Ureter (tissue), 1 donor: ENCODE results near the gene HMCN2. TPM values are rescaled to one million over a fixed set of nuclear protein-coding genes. Genes with fewer than 3 reads are reported as not detected.

Experiments
- DNase-seq: peaks from one replicate; pipeline ENCODE4 v3.0.0-alpha.2; 2020; ENCODE audit warnings: low spot score
- total RNA-seq: library from RNA; stranded (reverse); gene quantifications from one replicate; pipeline ENCODE4 v1.2.4, GENCODE V29; 2023
- donor health status: DM: yes; HTN: yes; CAD: no.

Gene HMCN2
- total RNA-seq, 1 donor from 2014 or later: 9.5 TPM

GRCh38 chr9:130364619-130365322 lies 99.2 kb downstream of the HMCN2 start:
- no peak for DNase-seq

DNA sequence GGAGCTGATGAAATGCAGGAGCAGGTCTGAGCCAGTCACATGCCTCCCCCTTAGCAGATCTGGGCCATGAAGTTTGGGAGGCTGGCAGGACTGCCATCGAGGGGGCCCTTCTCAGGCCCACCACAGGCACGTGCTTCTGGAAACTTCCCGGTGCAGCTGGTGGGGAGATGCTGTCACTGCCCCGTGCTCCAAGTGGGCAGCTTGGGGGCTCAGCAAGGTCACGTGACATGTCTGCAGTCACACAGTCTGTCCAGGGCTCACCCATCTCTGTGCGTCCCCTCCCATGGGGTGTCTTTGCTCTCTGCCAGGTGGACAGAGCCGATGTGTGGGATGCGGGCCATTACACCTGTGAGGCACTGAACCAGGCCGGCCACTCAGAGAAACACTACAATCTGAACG lies 99.8 kb downstream of the HMCN2 start:
- no peak for DNase-seq

GRCh38 chr9:130366072-130366471 lies 100.5 kb downstream of the HMCN2 start:
- DNase-seq: no peak

DNA sequence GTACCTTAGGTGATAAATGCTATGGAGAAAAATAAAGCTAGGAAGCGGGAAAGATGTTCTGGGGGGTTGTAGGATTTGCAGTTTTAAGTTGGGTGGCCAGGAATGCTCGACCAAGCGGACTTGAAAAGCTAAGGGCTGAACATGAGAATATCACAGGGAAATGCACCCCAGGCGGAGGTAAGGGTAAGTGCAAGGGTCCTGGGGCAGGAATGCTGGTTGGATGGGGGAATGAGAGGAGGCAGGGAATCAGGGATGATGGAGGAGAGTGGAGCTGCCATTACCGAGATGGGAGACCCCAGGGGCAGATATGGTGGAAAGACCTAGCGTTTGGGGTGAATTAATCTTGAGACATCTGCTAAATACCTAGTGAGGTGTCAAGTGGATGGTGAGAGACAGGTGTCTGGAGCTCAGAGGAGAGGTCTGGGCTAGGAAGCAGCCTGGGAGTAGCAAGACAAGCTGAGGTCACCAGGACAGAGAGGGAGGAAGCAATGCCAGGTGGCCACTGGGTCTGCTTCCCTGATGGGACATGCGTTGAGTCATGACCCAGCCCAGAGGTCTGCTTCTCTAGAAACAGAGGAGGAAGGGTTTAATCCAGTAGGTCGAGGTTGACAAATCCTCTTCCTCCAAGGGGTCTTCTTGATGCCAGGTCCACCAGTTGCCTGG lies 101.5 kb downstream of the HMCN2 start:
- DNase-seq: no peak

- no peak for DNase-seq
These were observed 103.1 kb downstream of the HMCN2 start for GRCh38 chr9:130368631-130369103.

GRCh38 chr9:130370226-130370625 lies 104.7 kb downstream of the HMCN2 start:
- no peak for DNase-seq

GRCh38 chr9:130371196-130371966 lies 105.8 kb downstream of the HMCN2 start:
- DNase-seq: no peak

DNA sequence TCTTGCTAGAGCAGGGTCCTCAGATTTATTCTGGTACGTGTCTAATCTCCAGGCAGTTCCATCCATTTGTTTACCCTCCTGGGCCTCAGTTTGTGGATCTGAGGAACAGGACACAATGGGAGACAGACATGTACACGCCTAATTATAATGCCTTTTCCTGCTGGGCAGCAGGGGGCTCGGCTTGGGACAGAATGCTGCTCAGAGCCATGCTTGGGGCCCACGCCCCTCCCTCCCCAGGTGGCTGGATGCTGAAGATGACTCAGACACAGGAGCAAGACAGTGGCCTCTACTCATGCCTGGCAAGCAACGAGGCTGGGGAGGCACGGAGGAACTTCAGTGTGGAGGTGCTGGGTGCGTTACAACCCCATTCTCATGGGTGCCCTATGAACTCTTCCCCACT lies 106.5 kb downstream of the HMCN2 start:
- DNase-seq: no peak

DNA sequence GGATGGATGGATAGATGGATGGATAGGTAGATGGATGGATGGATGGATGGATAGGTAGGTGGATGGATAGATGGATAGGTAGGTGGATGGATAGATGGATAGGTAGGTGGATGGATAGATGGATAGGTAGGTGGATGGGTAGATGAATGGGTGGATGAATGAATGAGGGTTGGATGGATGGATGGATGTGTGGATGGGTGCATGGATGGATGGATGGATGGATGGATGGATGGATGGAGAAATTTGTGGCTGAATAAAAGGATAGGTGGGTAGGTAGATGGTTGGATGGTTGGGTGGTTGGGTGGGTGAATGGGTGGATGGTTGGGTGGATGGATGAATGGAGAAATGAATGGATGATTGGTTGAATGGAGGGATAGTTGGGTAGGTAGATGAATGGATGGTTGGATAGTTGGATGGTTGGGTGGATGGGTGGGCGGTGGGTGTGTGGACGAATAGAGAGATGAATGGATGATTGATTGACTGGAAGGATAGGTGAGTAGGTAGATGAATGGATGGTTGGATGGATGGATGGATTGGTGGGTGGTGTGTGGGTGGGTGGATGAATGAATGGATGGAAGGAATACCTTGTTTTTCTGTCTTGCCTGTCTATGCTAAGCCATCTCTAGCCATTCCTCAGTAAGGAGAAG lies 108.2 kb downstream of the HMCN2 start:
- DNase-seq: no peak

GRCh38 chr9:130377612-130378011 lies 112.1 kb downstream of the HMCN2 start:
- no peak for DNase-seq

DNA sequence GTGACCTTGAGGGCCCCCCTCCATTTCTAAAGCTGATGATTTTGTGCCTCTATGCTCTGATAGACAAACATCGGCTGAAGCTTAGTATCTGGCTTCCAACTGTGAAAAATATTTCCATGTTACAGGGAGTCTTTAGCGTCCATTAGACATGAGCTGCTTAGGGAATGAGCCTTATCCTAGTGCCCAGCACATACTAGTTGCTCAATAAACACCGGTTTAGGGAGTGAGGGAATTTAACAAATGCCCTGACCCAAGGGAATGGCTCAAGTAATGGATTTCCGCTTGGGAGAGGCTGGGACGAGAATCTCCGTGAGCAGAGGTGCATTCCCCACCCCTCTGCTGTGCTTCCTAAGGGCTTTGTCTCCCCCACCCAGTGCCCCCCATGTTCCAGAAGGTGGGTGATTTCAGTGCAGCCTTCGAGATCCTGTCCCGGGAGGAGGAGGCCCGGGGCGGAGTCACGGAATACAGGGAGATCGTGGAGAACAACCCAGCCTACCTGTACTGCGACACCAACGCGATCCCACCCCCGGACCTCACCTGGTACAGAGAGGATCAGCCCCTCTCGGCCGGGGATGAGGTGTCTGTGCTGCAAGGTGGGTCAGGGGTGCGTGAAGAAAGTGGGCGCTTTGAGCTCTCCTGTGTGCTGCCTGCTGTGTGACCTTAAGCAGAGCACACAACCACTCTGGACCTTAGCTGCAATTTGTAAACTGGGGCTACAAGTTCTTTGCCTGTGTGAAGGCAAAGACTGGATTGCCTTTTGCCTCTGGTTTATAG lies 113.5 kb downstream of the HMCN2 start:
- DNase-seq: no peak

GRCh38 chr9:130379649-130379970 lies 114.0 kb downstream of the HMCN2 start:
- no peak for DNase-seq

DNA sequence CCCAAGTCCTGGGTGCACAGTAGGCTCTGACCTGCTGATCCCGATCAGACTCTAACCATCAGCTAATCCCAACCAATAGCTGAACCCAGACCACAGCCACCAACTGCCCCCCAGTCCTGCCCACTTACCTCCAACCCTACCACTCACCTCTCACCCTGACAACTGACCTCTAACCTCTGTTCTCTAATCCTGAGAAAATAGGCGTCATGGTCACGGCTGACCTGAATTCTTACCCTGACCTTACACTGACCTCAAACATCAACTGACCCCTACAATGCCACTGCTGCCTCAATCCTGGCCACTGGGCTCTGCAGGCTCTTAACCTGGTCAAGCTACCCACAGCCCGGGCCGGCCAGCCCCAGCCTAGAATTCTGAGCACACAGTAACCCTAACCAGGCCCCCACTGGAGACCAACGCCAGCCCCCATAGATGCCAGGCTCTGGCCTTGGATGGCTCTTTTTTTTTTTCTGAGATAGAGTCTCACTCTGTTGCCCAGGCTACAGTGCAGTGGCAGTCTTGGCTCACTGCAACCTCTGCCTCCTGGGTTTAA lies 115.4 kb downstream of the HMCN2 start:
- DNase-seq: no peak

DNA sequence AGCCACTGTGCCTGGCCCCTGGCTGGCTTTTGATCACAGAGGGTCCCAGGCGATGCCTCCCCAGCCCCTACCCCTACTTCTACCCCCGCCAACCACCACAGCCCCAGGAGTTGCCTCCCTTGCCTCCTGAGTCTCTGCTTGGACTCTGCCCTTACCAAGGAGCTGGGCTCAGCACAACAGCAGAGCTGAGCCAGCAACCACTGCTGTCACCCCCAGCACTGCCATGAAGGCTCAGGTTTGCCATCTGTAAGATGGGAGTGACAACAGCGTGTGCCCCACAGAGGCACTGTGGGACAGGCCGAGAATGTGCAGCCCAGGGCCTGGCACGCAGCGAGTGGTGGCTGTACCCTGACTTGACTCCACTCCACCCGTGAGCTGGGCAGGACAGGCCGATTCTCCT lies 116.1 kb downstream of the HMCN2 start:
- DNase-seq: no peak

GRCh38 chr9:130382096-130382495 lies 116.5 kb downstream of the HMCN2 start:
- no peak for DNase-seq

DNA sequence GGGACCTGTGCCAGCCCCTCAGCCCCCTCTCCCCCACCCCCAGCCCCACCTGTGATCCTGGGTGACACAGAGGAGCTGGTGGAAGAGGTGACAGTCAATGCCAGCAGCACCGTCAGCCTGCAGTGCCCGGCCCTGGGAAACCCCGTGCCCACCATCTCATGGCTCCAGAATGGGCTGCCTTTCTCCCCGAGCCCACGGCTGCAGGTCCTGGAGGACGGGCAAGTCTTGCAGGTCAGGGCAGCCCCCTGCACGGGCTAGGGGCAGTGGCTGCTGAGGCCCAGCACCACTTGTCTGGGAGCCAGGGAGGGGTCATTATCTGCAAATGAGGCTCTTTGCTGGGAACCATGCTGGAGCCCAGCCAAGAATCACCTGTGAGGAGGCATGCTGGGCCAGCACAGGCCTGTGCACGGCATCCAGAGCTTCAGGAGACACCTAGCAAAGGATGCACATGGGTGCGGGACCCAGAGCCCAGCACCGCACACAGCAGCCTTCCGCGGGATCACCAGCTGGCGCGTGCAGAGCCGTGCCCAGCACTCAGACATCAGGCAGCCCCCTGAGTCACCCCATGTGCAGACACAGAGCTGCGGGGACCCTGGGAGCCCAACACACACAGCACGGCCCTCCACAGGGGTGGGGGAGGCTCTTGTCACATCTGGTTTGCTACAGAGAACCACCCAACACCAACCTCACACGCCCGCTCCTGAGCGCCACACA lies 117.2 kb downstream of the HMCN2 start:
- DNase-seq: no peak

- no peak for DNase-seq
These were observed 117.8 kb downstream of the HMCN2 start for GRCh38 chr9:130383350-130383715.

GRCh38 chr9:130383979-130384676 lies 118.6 kb downstream of the HMCN2 start:
- DNase-seq: no peak

DNA sequence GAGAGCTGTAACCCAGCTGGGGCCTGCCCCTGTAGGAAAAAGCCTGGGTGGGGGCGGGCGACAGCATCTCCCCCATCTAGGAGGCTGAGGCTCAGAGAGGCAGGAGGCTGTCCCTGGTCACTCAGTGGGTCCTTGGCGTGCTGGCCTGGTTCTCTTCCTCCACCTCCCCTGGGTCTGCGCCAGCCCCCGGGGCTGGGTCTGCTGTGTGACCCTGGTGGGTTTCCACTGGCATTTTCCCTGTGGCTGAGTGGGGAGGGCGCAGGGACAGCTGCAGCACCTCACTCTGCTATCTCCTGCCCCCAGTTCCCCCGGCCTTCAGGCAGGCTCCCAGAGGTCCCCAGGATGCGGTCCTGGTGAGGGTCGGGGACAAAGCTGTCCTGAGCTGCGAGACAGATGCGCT lies 119.7 kb downstream of the HMCN2 start:
- no peak for DNase-seq

DNA sequence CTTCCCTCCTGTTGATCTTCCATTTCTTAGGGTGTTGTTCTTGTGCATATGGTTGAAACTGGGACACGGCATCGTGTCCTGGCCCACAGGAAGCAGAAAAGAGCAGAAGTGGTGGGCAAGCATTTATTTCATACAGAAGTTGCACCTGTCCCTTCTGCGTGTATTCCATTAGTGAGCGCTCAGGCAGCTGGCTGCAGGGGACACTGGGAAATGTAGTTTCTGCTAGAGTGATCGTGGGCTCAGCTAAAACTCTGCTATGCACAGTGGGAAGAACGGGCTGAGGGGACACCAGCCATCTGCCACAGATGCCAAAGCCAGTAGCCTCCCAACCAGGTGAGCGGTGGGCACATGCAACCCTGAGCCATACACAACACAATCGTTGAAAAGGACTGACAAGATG lies 121.8 kb downstream of the HMCN2 start:
- no peak for DNase-seq
